ENCODE data around the gene KLK13.

DNA sequence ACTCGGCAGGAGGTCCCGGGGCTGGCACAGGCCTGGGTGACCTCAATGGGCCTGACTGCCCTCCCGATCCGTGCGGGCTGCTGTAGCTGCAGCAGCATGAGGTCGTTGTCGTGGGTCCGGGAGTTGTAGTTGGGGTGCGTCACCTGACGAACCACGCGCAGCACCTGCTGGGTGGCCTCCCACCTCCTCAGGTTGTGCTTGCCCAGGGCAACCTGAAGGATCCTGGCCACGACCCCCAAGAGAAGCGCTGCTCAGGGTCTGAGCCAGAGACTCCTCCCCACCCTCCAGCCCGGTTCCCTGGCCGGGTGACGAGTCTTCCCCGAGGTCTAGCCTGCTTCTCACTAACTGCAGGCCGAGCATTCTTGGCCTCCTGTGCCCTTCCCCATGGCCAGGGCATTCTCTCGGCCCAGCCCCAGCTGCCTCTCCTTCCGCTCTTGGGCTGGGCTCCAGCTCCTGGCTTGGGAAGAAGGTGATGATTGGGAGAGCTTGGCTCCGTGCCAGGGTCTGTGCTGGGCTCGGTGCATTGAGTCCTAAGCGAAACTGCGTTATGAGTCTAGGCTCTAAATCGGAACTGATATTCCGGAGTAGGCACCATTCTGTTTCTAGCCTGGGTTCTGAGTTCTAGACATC, 14.7 kb upstream of the KLK13 start:
- TF ChIP-seq BACH2 (CRISPR knock-in tag; IDR thresholded peaks at IDR 0.05; ENCODE audit: borderline replicate concordance) (no peak), ZC3H10 (CRISPR knock-in tag; IDR thresholded peaks at IDR 0.05) (no peak), ZFP3 (CRISPR knock-in tag; IDR thresholded peaks at IDR 0.05) (no peak), RARB (CRISPR knock-in tag; IDR thresholded peaks at IDR 0.05) (no peak), ZNF8 (CRISPR knock-in tag; IDR thresholded peaks at IDR 0.05) (no peak), ZFP30 (CRISPR knock-in tag; IDR thresholded peaks at IDR 0.05) (no peak), TCF4 (CRISPR knock-in tag; IDR thresholded peaks at IDR 0.05; ENCODE audit: borderline replicate concordance) (no peak), GLIS3 (CRISPR knock-in tag; IDR thresholded peaks at IDR 0.05) (no peak), ARNTL (CRISPR knock-in tag; IDR thresholded peaks at IDR 0.05; ENCODE audit: borderline replicate concordance, low read depth) (no peak), TOX (CRISPR knock-in tag; IDR thresholded peaks at IDR 0.05; ENCODE audit: borderline replicate concordance) (no peak)
- TF ChIP-seq, protein P1, sequence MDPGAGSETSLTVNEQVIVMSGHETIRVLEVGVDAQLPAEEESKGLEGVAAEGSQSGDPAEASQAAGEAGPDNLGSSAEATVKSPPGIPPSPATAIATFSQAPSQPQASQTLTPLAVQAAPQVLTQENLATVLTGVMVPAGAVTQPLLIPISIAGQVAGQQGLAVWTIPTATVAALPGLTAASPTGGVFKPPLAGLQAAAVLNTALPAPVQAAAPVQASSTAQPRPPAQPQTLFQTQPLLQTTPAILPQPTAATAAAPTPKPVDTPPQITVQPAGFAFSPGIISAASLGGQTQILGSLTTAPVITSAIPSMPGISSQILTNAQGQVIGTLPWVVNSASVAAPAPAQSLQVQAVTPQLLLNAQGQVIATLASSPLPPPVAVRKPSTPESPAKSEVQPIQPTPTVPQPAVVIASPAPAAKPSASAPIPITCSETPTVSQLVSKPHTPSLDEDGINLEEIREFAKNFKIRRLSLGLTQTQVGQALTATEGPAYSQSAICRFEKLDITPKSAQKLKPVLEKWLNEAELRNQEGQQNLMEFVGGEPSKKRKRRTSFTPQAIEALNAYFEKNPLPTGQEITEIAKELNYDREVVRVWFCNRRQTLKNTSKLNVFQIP (CRISPR knock-in tag; IDR thresholded peaks at IDR 0.05; ENCODE audit: borderline replicate concordance, low read depth): no peak
- TF ChIP-seq, protein P2, sequence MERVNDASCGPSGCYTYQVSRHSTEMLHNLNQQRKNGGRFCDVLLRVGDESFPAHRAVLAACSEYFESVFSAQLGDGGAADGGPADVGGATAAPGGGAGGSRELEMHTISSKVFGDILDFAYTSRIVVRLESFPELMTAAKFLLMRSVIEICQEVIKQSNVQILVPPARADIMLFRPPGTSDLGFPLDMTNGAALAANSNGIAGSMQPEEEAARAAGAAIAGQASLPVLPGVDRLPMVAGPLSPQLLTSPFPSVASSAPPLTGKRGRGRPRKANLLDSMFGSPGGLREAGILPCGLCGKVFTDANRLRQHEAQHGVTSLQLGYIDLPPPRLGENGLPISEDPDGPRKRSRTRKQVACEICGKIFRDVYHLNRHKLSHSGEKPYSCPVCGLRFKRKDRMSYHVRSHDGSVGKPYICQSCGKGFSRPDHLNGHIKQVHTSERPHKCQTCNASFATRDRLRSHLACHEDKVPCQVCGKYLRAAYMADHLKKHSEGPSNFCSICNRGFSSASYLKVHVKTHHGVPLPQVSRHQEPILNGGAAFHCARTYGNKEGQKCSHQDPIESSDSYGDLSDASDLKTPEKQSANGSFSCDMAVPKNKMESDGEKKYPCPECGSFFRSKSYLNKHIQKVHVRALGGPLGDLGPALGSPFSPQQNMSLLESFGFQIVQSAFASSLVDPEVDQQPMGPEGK (CRISPR knock-in tag; IDR thresholded peaks at IDR 0.05; ENCODE audit: borderline replicate concordance): no peak

Data from SK-N-SH treated with all-trans-retinoic acid at 6 μM for 48 hours (cell line).